ENCODE results near the gene RPL29. TPM values are rescaled to one million over a fixed set of nuclear protein-coding genes. Genes with fewer than 3 reads are reported as not detected.

RPL29 gene
- total and polyA plus RNA-seq, 2 of the 13 experiments (the other 11 are each of a cell fraction or from before 2014, with no cell fraction given): 1,348 to 2,263 TPM

GRCh38 chr3:51982352-51982837, 13.3 kb downstream of the RPL29 start (continued):
- TF ChIP-seq MAX (IDR thresholded peaks at IDR 0.05) (peak; percentile 79), ZBTB34 (CRISPR knock-in tag; IDR thresholded peaks at IDR 0.05) (no peak), RAD51 (IDR thresholded peaks at IDR 0.05; ENCODE audit: borderline replicate concordance) (no peak), ZNF33B (CRISPR knock-in tag; IDR thresholded peaks at IDR 0.05) (no peak), ATF7-NPFF (CRISPR knock-in tag; IDR thresholded peaks at IDR 0.05; ENCODE audit: low read depth) (no peak), ZNF746 (CRISPR knock-in tag; IDR thresholded peaks at IDR 0.05) (no peak), KLF11 (CRISPR knock-in tag; IDR thresholded peaks at IDR 0.05) (peak; percentile 56; the same call in 1 of the 2 replicates), ZNF790 (CRISPR knock-in tag; IDR thresholded peaks at IDR 0.05; ENCODE audit: borderline replicate concordance) (no peak), ZFP36 (IDR thresholded peaks at IDR 0.05; ENCODE audit: borderline replicate concordance, low read depth, low read length, partially characterized antibody) (no peak), ZNF207 (IDR thresholded peaks at IDR 0.05; ENCODE audit: borderline replicate concordance) (no peak), MBNL3 (CRISPR knock-in tag; conservative IDR thresholded peaks at IDR 0.05) (no peak), HBP1 (CRISPR knock-in tag; IDR thresholded peaks at IDR 0.05; ENCODE audit: low read depth) (peak; percentile 80; the same call in 1 of the 2 replicates), ZXDC (CRISPR knock-in tag; IDR thresholded peaks at IDR 0.05) (no peak; the same call in 1 of the 2 replicates), RFX3 (CRISPR knock-in tag; IDR thresholded peaks at IDR 0.05) (no peak), MTF2 (CRISPR knock-in tag; IDR thresholded peaks at IDR 0.05; ENCODE audit: borderline replicate concordance) (no peak), ZNF580 (CRISPR knock-in tag; IDR thresholded peaks at IDR 0.05; ENCODE audit: borderline replicate concordance, low read depth) (peak; percentile 88; the same call in 1 of the 2 replicates), RFXAP (CRISPR knock-in tag; IDR thresholded peaks at IDR 0.05; ENCODE audit: borderline replicate concordance) (no peak; the same call in 1 of the 2 replicates), ZNF512 (CRISPR knock-in tag; IDR thresholded peaks at IDR 0.05) (no peak), SIN3B (IDR thresholded peaks at IDR 0.05; ENCODE audit: low read length) (peak; percentile 50), PHF21A (CRISPR knock-in tag; IDR thresholded peaks at IDR 0.05) (peak; percentile 76; the same call in 1 of the 2 replicates), YY1 (IDR thresholded peaks at IDR 0.05; ENCODE audit: insufficient read depth, insufficient replicate concordance, low read depth, low read length) (peak; percentile 45), ZNF20 (CRISPR knock-in tag; IDR thresholded peaks at IDR 0.05) (no peak), CENPBD1 (CRISPR knock-in tag; IDR thresholded peaks at IDR 0.05; ENCODE audit: borderline replicate concordance, low read depth) (no peak)

Measured in HepG2 (cell line).